ENCODE data around the gene ENO3.

The ENO3 gene

GRCh38 chr17:4973256-4974114 is 22.6 kb downstream of the ENO3 start:
- TF ChIP-seq CTCF (conservative IDR thresholded peaks at IDR 0.05; ENCODE audit: low read depth), result no peak
- ChIA-PET POLR2A (ENCODE audit: low non-redundant PET) (no interaction called here), CTCF (interaction anchor here (0.7 kb wide), 1 partner anchor 56 kb away, joined by 4 read pairs; no protein-coding TSS in a partner anchor)
- H3K27ac ChIP-seq, result peak overlapping the region; percentile 31
- no peak for DNase-seq (ENCODE audit: low spot score)

DNA sequence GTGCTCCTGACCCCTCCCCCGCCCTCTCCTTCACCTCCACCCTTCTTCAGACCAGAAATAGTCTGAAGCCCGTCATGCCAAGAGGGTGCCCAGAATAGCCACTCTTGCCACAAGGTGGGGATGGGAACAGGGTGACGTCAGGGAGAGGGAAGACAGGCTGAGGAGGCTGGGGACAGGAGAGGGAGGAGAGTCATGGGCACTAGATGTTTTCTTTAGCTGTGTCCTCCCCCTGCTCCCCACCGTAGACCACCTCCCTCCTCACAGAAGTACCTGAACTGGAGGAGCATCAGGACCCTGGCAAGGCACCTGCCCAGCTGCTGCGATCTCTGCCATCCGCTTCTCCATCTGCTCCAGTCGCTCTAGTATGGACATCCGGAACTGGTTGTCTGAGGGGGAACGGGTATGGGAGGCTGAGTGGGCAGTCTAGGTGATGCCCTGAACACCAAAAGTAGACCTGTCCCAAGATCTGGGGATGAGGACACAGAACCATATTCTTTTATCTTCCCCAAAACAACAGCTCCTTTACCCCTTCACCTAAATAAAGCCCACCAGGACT is 23.3 kb downstream of the ENO3 start:
- no peak for DNase-seq (ENCODE audit: low spot score)
- POLR2A ChIA-PET (ENCODE audit: low non-redundant PET), result no interaction called here
- CTCF ChIA-PET, result no interaction called here
- H3K27ac ChIP-seq, result peak overlapping the region; percentile 31; the same call in 1 of the 2 replicates
- no peak for TF ChIP-seq CTCF (conservative IDR thresholded peaks at IDR 0.05; ENCODE audit: low read depth)

DNA sequence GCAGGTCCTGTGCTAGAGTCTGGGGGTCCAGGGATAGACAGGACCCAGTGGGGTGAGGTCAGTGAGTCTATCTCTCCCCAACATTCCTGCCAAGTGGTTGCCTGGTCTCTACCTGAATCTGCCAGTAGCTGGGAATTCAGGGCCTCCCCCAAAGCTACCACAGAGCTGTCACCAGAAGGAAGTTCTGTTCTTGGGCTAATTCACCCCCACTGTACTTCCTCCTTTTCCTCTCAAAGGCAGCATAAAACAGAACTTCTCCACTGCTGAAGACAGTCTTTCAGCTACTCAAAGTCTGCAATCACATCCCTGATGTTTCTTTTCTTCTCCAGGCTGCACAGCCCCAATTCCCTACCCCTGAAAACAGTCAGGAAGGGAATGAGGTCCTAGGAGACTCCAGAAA is 27.8 kb downstream of the ENO3 start:
- no peak for DNase-seq (ENCODE audit: low spot score)
- CTCF ChIA-PET, result interaction anchor here (0.6 kb wide), 1 partner anchor 70 kb away, joined by 3 read pairs; no protein-coding TSS in a partner anchor
- no peak for TF ChIP-seq CTCF (conservative IDR thresholded peaks at IDR 0.05; ENCODE audit: low read depth)
- POLR2A ChIA-PET (ENCODE audit: low non-redundant PET), result no interaction called here
- no peak overlapping the region for H3K27ac ChIP-seq

DNA sequence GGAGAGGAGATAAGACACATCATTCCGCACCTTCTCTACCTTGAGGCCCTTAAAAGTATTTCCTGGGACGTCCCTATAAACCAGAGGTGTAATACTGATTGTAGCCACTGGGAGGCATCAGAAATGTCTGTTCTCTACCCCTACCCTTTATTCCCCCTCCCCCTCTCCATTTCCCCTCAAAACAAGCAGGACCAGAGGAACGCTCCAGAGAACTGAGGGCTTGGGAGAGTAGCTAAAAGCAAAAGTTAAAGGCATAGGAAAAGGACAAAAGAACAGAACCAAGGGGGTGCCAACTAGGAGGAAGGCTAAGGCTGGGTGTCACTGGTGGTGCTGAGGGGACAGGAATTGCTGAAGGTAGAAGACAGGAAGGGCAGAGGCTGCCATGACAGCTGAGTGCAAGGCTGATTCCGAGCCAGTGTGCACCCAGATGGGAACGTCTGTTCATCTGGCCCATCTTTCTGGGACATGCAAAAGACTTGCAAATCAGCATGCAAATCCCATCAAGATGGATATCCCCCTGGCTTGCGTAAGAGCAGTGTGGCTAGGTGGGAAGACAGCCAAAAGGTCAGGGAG is 29.8 kb downstream of the ENO3 start:
- POLR2A ChIA-PET (ENCODE audit: low non-redundant PET), result no interaction called here
- TF ChIP-seq CTCF (conservative IDR thresholded peaks at IDR 0.05; ENCODE audit: low read depth), result peak; percentile 60
- peak overlapping the region; percentile 33; the same call in 1 of the 2 replicates for H3K27ac ChIP-seq
- peak; percentile 26 for DNase-seq (ENCODE audit: low spot score)
- CTCF ChIA-PET, result interaction anchor here (0.6 to 2.1 kb wide), 5 partner anchors 9 to 50 kb away, joined by 3 to 8 read pairs (median 4); no protein-coding TSS in a partner anchor

- POLR2A ChIA-PET (ENCODE audit: low non-redundant PET), result no interaction called here
- DNase-seq (ENCODE audit: low spot score), result no peak
- TF ChIP-seq CTCF (conservative IDR thresholded peaks at IDR 0.05; ENCODE audit: low read depth), result no peak
- H3K27ac ChIP-seq, result peak overlapping the region; percentile 33
- CTCF ChIA-PET, result no interaction called here
Observed at GRCh38 chr17:4982305-4982704, 31.4 kb downstream of the ENO3 start.

- peak overlapping the region; percentile 87 for H3K27ac ChIP-seq
- no peak for TF ChIP-seq CTCF (conservative IDR thresholded peaks at IDR 0.05; ENCODE audit: low read depth)
- DNase-seq (ENCODE audit: low spot score), result peak; percentile 19
- ChIA-PET POLR2A (ENCODE audit: low non-redundant PET) (interaction anchor here (0.7 to 1.7 kb wide), 2 partner anchors 17 to 38 kb away, joined by 3 to 10 read pairs; partner anchors contain the start of gene PFN1), CTCF (interaction anchor here (0.7 to 2.0 kb wide), 4 partner anchors 33 to 399 kb away, joined by 3 to 9 read pairs (median 4); no protein-coding TSS in a partner anchor)
Observed at GRCh38 chr17:4986403-4986802, 35.5 kb downstream of the ENO3 start.
